NB4 (cell line): ENCODE results near the gene GPR141.

Source experiments
- DNase-seq: peaks from one replicate; pipeline ENCODE4 v3.0.0; 2010; ENCODE audit warnings: low read depth
- H3K4me3 ChIP-seq: one replicate; pipeline ENCODE4 v1.5.1; 2011; ENCODE audit warnings: mild to moderate bottlenecking, low read depth, low read length, moderate library complexity
- CTCF ChIP-seq: IDR thresholded peaks from one replicate; pipeline ENCODE4 v1.5.1; 2012; ENCODE audit warnings: low read depth, low read length
- MAX ChIP-seq: IDR thresholded peaks from 2 replicates; pipeline ENCODE4 v1.6.1; 2011; ENCODE audit warnings: low read depth, low read length
- MYC ChIP-seq: IDR thresholded peaks from 2 replicates; pipeline ENCODE4 v1.6.1; 2011; ENCODE audit warnings: low read depth, low read length
- POLR2A ChIP-seq: IDR thresholded peaks from 2 replicates; pipeline ENCODE4 v1.6.1; 2011; ENCODE audit warnings: mild to moderate bottlenecking; ENCODE audit not compliant: insufficient read length; ENCODE audit errors: extremely low read depth

Gene GPR141

GRCh38 chr7:37683246-37684120 is at the start of gene GPR141:
Gene GPR141 (plus strand): TSS chr7:37683766. CDS start chr7:37740394, 56,628 bp downstream.
- DNase-seq: peak; percentile 97
- TF ChIP-seq MYC (peak; percentile 92), CTCF (no peak), POLR2A (no peak), MAX (peak; percentile 84)
- H3K4me3 ChIP-seq: peak within 1 kb of the TSS; percentile 73

GRCh38 chr7:37635346-37635745 is 48.2 kb upstream of the GPR141 start:
- TF ChIP-seq CTCF: no peak
- TF ChIP-seq POLR2A: no peak
- TF ChIP-seq MAX: no peak
- TF ChIP-seq MYC: no peak
- no peak overlapping the region for H3K4me3 ChIP-seq
- no peak for DNase-seq

GRCh38 chr7:37642028-37642540 is 41.5 kb upstream of the GPR141 start:
- no peak for DNase-seq
- TF ChIP-seq CTCF (no peak), MAX (no peak), POLR2A (no peak), MYC (no peak)

GRCh38 chr7:37643876-37644275 is 39.7 kb upstream of the GPR141 start:
- H3K4me3 ChIP-seq: no peak overlapping the region
- TF ChIP-seq MAX (0 out of 2 replicates have a peak, but pooled peaks have one; percentile 5), CTCF (no peak)
- DNase-seq: peak; percentile 54

More at GRCh38 chr7:37642028-37642540, 41.5 kb upstream of the GPR141 start:
- no peak overlapping the region for H3K4me3 ChIP-seq

GRCh38 chr7:37645282-37646050 is 38.1 kb upstream of the GPR141 start:
- TF ChIP-seq MYC (peak; percentile 16; the same call in 1 of the 2 replicates), MAX (no peak), POLR2A (no peak)
- H3K4me3 ChIP-seq: peak overlapping the region; percentile 23
- peak; percentile 73 for DNase-seq

GRCh38 chr7:37656913-37657530 is 26.5 kb upstream of the GPR141 start:
- H3K4me3 ChIP-seq: no peak overlapping the region
- TF ChIP-seq MAX: no peak
- TF ChIP-seq CTCF: peak; percentile 3
- peak; percentile 54 for DNase-seq
